H1 (cell line): ENCODE results near the gene CDK5RAP2. TPM values are rescaled to one million over a fixed set of nuclear protein-coding genes. Genes with fewer than 3 reads are reported as not detected.
"Not testable (repeated sequence)": the region's sequence is repeated elsewhere in the genome, so short reads cannot be mapped to it uniquely, and the experiment has no call there.

Experiments
- CTCF ChIA-PET: fragments of 300-600 bp; sonication (Branson Sonifier 250); formaldehyde crosslinking; loops from one replicate; lab custom pipeline; 2021; ENCODE audit not compliant: partially characterized antibody; lab: Charles Lee
- POLR2A ChIA-PET: fragments of 300-600 bp; sonication (Branson Sonifier 250); formaldehyde crosslinking; loops from one replicate; lab custom pipeline; 2021; ENCODE audit warnings: inconsistent platforms; ENCODE audit not compliant: partially characterized antibody; lab: Charles Lee
- DNase-seq, 2 experiments: peaks; one replicate each; pipeline versions ENCODE4 v3.0.0 to v3.0.0-alpha.2; 2010 to 2022; ENCODE audit warnings: low spot score in 2 of 2, low read depth in 1 of 2, mixed read lengths in 1 of 2
- FAIRE-seq: peaks from 2 replicates; lab custom pipeline; 2011; peaks lifted over from hg19 to GRCh38; lab: Jason Lieb, UNC
- H2AFZ ChIP-seq: 2 replicates; pipeline ENCODE4 v1.8.1; 2012; ENCODE audit warnings: low read length, inconsistent platforms
- H2AK5ac ChIP-seq: 2 replicates; pipeline ENCODE4 v1.6.1; 2013; ENCODE audit warnings: low read depth, low read length
- H2BK120ac ChIP-seq: replicated peaks from 2 replicates; pipeline ENCODE3; 2013; ENCODE audit warnings: low read depth, low read length, inconsistent platforms
- H2BK12ac ChIP-seq: 2 replicates; pipeline ENCODE4 v1.6.1; 2013; ENCODE audit warnings: low read depth, low read length
- H2BK15ac ChIP-seq: 2 replicates; pipeline ENCODE4 v1.6.1; 2013; ENCODE audit warnings: low read length
- H2BK20ac ChIP-seq: 2 replicates; pipeline ENCODE4 v1.6.1; 2013; ENCODE audit warnings: low read length
- H2BK5ac ChIP-seq: 2 replicates; pipeline ENCODE4 v1.6.1; 2013; ENCODE audit warnings: low read depth, low read length
- H3K14ac ChIP-seq: 2 replicates; pipeline ENCODE4 v1.6.1; 2013; ENCODE audit warnings: inconsistent platforms; ENCODE audit not compliant: insufficient read length
- H3K18ac ChIP-seq: 2 replicates; pipeline ENCODE4 v1.6.1; 2013; ENCODE audit warnings: low read length; ENCODE audit errors: extremely low read depth
- H3K23ac ChIP-seq: 2 replicates; pipeline ENCODE4 v1.6.1; 2013; ENCODE audit warnings: inconsistent platforms; ENCODE audit not compliant: insufficient read length
- H3K23me2 ChIP-seq: 2 replicates; pipeline ENCODE4 v1.6.1; 2013; ENCODE audit warnings: low read depth, low read length
- H3K27ac ChIP-seq: 2 replicates; pipeline ENCODE4 v1.6.1; 2011; ENCODE audit warnings: low read depth, low read length, inconsistent platforms
- H3K27me3 ChIP-seq, 4 experiments: replicated peaks in 1 of 4; 1 replicate in 1 of 4; 2 replicates in 3 of 4; pipeline versions ENCODE4 v1.6.1 to v1.8.1; 2011 to 2013; ENCODE audit warnings: low read length in 3 of 4, mild to moderate bottlenecking in 3 of 4, inconsistent platforms in 2 of 4, mixed read lengths in 2 of 4, moderate library complexity in 1 of 4; ENCODE audit not compliant: control insufficient read depth in 3 of 4, insufficient read depth in 3 of 4; ENCODE audit errors: extremely low read depth in 1 of 4
- H3K36me3 ChIP-seq, 4 experiments: 2 replicates each; pipeline versions ENCODE4 v1.6.1 to v1.8.1; 2011 to 2013; ENCODE audit warnings: mild to moderate bottlenecking in 4 of 4, low read length in 3 of 4, moderate library complexity in 2 of 4, control low read depth in 1 of 4, inconsistent platforms in 1 of 4; ENCODE audit not compliant: insufficient read depth in 4 of 4, control insufficient read depth in 2 of 4
- H3K4ac ChIP-seq: replicated peaks from 2 replicates; pipeline ENCODE3; 2013; ENCODE audit warnings: low read length, low read depth, mixed read lengths, inconsistent platforms; ENCODE audit not compliant: insufficient read length
- H3K4me1 ChIP-seq, 4 experiments: replicated peaks in 1 of 4; 1 replicate in 1 of 4; 2 replicates in 3 of 4; pipeline versions ENCODE4 v1.6.1 to v1.8.1; 2011 to 2013; ENCODE audit warnings: low read length in 3 of 4, inconsistent platforms in 2 of 4, mixed read lengths in 1 of 4; ENCODE audit not compliant: insufficient read depth in 4 of 4, control insufficient read depth in 3 of 4
- H3K4me2 ChIP-seq, 2 experiments: 2 replicates each; pipeline versions ENCODE4 v1.6.1 to v1.8.1; 2011 to 2013; ENCODE audit warnings: low read depth in 2 of 2, low read length in 2 of 2, control low read depth in 1 of 2, inconsistent platforms in 1 of 2, mild to moderate bottlenecking in 1 of 2; ENCODE audit not compliant: insufficient read depth in 1 of 2
- H3K4me3 ChIP-seq, 4 experiments: fragments of 200-600, 300-600 bp in 1 of 4; sonication (generic), shearing (Covaris generic), sonication (Bioruptor Twin) in 1 of 4; 2 replicates each; pipeline versions ENCODE4 v1.5.1 to v1.8.1; 2011 to 2016; ENCODE audit warnings: low read length in 4 of 4, low read depth in 3 of 4, control low read depth in 2 of 4, inconsistent platforms in 2 of 4, mild to moderate bottlenecking in 2 of 4, mixed read lengths in 1 of 4, moderate library complexity in 1 of 4; ENCODE audit not compliant: insufficient read depth in 2 of 4; ENCODE audit errors: extremely low read depth in 1 of 4
- H3K56ac ChIP-seq: replicated peaks from 2 replicates; pipeline ENCODE3; 2013; ENCODE audit warnings: low read depth, mild to moderate bottlenecking, mixed read lengths, low read length, inconsistent platforms; ENCODE audit not compliant: insufficient read length
- H3K79me1 ChIP-seq: 2 replicates; pipeline ENCODE4 v1.6.1; 2013; ENCODE audit warnings: low read depth, low read length, control low read depth
- H3K79me2 ChIP-seq, 2 experiments: 2 replicates each; pipeline versions ENCODE4 v1.6.1 to v1.8.1; 2012 to 2013; ENCODE audit warnings: low read length in 2 of 2, mild to moderate bottlenecking in 2 of 2, inconsistent platforms in 1 of 2; ENCODE audit not compliant: insufficient read depth in 2 of 2, control insufficient read depth in 1 of 2
- H3K9ac ChIP-seq, 4 experiments: replicated peaks in 1 of 4; 1 replicate in 1 of 4; 2 replicates in 3 of 4; pipeline versions ENCODE4 v1.6.1 to v1.8.1; 2011 to 2013; ENCODE audit warnings: low read depth in 3 of 4, low read length in 3 of 4, control low read depth in 2 of 4, mild to moderate bottlenecking in 2 of 4, moderate library complexity in 2 of 4, inconsistent platforms in 1 of 4; ENCODE audit errors: extremely low read depth in 1 of 4
- H3K9me3 ChIP-seq, 2 experiments: 2 replicates each; pipeline versions ENCODE4 v1.6.1 to v1.8.1; 2012 to 2013; ENCODE audit warnings: mild to moderate bottlenecking in 2 of 2, moderate library complexity in 2 of 2, control low read depth in 1 of 2, inconsistent platforms in 1 of 2, low read depth in 1 of 2, low read length in 1 of 2, mixed read lengths in 1 of 2; ENCODE audit not compliant: insufficient read depth in 2 of 2
- H4K20me1 ChIP-seq, 2 experiments: replicated peaks in 1 of 2; 2 replicates each; pipeline versions ENCODE3 to v1.8.1; 2011 to 2013; ENCODE audit warnings: inconsistent platforms in 2 of 2, low read length in 2 of 2, mild to moderate bottlenecking in 1 of 2; ENCODE audit not compliant: insufficient read depth in 2 of 2, control insufficient read depth in 1 of 2
- H4K5ac ChIP-seq: 2 replicates; pipeline ENCODE4 v1.6.1; 2013; ENCODE audit warnings: low read length, low read depth, mixed read lengths, inconsistent platforms; ENCODE audit not compliant: insufficient read length
- H4K8ac ChIP-seq: 2 replicates; pipeline ENCODE4 v1.8.0; 2013; ENCODE audit warnings: mild to moderate bottlenecking, moderate library complexity, low read length, inconsistent platforms; ENCODE audit not compliant: insufficient read depth; ENCODE audit errors: extremely low read depth
- H4K91ac ChIP-seq: replicated peaks from 2 replicates; pipeline ENCODE3; 2013; ENCODE audit warnings: low read length, mixed read lengths, inconsistent platforms; ENCODE audit not compliant: insufficient read length
- ATF3 ChIP-seq: IDR thresholded peaks from 2 replicates; pipeline ENCODE4 v1.6.1; 2011; ENCODE audit warnings: low read depth, mild to moderate bottlenecking, low read length; ENCODE audit not compliant: insufficient read depth
- HDAC6 ChIP-seq: IDR thresholded peaks from one replicate; pipeline ENCODE4 v1.7.1; 2012; ENCODE audit warnings: low read depth, mild to moderate bottlenecking, inconsistent platforms, low read length, moderate library complexity
- KDM5A ChIP-seq: fragments of 200-600 bp; IDR thresholded peaks from 2 replicates; pipeline ENCODE4 v1.7.1; 2012; ENCODE audit warnings: mild to moderate bottlenecking, low read length, inconsistent platforms, mixed read lengths
- WGBS, 2 experiments: shearing (Covaris generic) in 1 of 2; methylation state at CpG; one replicate each; pipeline versions ENCODE4 v1.1.6 to v1.1.7; 2013 to 2015; ENCODE audit warnings: low lambda C conversion rate in 2 of 2, mixed read lengths in 2 of 2, inconsistent platforms in 1 of 2, low coverage in 1 of 2, missing lambda C conversion rate in 1 of 2; ENCODE audit not compliant: insufficient replicate concordance in 2 of 2, insufficient coverage in 1 of 2, insufficient read length in 1 of 2; ENCODE audit errors: extremely low coverage in 1 of 2, missing lambda C conversion rate in 1 of 2; 5-methylcytosine and 5-hydroxymethylcytosine counted together
- polyA plus RNA-seq, 7 experiments: library from polyadenylated mRNA; depleted of rRNA in 3 of 7; stranded (reverse) in 5 of 7; unstranded in 2 of 7; fragments of >200 nt in 5 of 7; fragments of 200-250 nt in 2 of 7; gene quantifications; 1 replicate in 5 of 7; 2 replicates in 1 of 7; 4 replicates in 1 of 7; pipeline versions ENCODE4 v1.2.1 to v1.2.3, GENCODE V29; 2011 to 2013; ENCODE audit warnings: missing spikeins in 2 of 7, mixed read lengths in 2 of 7
- total RNA-seq: library from RNA; stranded (reverse); fragmentation: NEBNext Ultra II Directional; extraction: Animal tissue kit (Norgen Biotek cat#: 25700); gene quantifications from 2 replicates; pipeline ENCODE4 v1.2.1, GENCODE V29; 2021

CDK5RAP2 gene
- total and polyA plus RNA-seq, 2 of the 8 experiments (the other 6 are each of a cell fraction or from before 2014, with no cell fraction given), result 19.8 to 49.4 TPM

- no peak for TF ChIP-seq ATF3
- TF ChIP-seq KDM5A, result no peak
- no peak for TF ChIP-seq HDAC6
Measured at GRCh38 chr9:120555839-120556238, 24.1 kb downstream of the CDK5RAP2 start (continued).

GRCh38 chr9:120552210-120552704 is 27.7 kb downstream of the CDK5RAP2 start:
- H2AFZ ChIP-seq, H3K9ac ChIP-seq, H2BK12ac ChIP-seq, H3K4me1 ChIP-seq, H2BK120ac ChIP-seq, H3K79me1 ChIP-seq, H2BK20ac ChIP-seq, H3K23me2 ChIP-seq, H3K27ac ChIP-seq, H3K18ac ChIP-seq, H3K4me3 ChIP-seq, H2BK5ac ChIP-seq, H3K23ac ChIP-seq, H3K27me3 ChIP-seq, DNase-seq, H3K4me2 ChIP-seq, H4K91ac ChIP-seq, H3K9me3 ChIP-seq, H4K20me1 ChIP-seq, H2BK15ac ChIP-seq, H3K14ac ChIP-seq, H4K8ac ChIP-seq, H3K56ac ChIP-seq, H4K5ac ChIP-seq, H2AK5ac ChIP-seq, FAIRE-seq, H3K4ac ChIP-seq, CTCF ChIA-PET: not testable (repeated sequence)
- Histone ChIP-seq H3K79me2 (peaks cover 0 to 15% of the 10 kb centered on the region in 2 experiments; a peak in 2 of 4 replicates), H3K36me3 (peaks cover 0 to 28% (median 14%) of the 10 kb centered on the region in 4 experiments; a peak in 7 of 8 replicates)
- POLR2A ChIA-PET, result interaction anchor here (0.9 kb wide), 1 partner anchor 10 kb away, joined by 3 read pairs; no protein-coding TSS in a partner anchor
- WGBS, 2 experiments, result 84% methylated on average over 6 of the region's 7 CpGs; no CpG with 5 or more reads in 1 of the 2 experiments
